ENCODE data around the gene LMAN2. TPM values are rescaled to one million over a fixed set of nuclear protein-coding genes. Genes with fewer than 3 reads are reported as not detected.
"Not testable (repeated sequence)": the region's sequence is repeated elsewhere in the genome, so short reads cannot be mapped to it uniquely, and the experiment has no call there.

The LMAN2 gene
- total RNA-seq, 2 experiments from 2014 or later: 110 to 116 TPM

DNA sequence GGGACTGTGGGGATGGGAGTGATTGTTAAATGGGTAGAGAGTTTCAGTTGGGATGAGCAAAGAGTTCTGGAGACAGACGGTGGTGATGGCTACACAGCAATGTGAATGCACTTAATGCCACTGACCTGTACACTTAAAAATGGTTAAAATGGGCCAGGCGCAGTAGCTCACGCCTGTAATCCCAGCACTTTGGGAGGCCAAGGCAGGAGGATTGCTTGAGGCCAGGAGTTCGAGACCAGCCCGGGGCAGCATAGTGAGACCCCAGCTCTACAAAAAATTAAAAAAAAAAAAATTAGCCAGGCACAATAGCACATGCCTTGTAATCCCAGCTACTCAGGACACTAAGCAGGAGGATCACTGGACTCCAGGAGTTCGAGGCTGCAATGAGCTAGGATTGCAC, 7.7 kb downstream of the LMAN2 start:
- no peak overlapping the region for H3K4me3 Mint-ChIP-seq
- H3K36me3 Mint-ChIP-seq: peaks cover 30% of the 10 kb centered on the region
- DNase-seq (no peak), ATAC-seq (ENCODE audit: low read depth) (no peak)
- H3K9me3 Mint-ChIP-seq: no peaks in the 10 kb centered on the region
- H3K27me3 Mint-ChIP-seq: no peaks in the 10 kb centered on the region
- H3K4me1 Mint-ChIP-seq: peaks cover 23% of the 10 kb centered on the region
- H3K27ac Mint-ChIP-seq: peak overlapping the region; percentile 43
- POLR2A ChIA-PET: interaction anchor here (0.7 kb wide), 1 partner anchor 28 kb away, joined by 7 read pairs; no protein-coding TSS in a partner anchor

DNA sequence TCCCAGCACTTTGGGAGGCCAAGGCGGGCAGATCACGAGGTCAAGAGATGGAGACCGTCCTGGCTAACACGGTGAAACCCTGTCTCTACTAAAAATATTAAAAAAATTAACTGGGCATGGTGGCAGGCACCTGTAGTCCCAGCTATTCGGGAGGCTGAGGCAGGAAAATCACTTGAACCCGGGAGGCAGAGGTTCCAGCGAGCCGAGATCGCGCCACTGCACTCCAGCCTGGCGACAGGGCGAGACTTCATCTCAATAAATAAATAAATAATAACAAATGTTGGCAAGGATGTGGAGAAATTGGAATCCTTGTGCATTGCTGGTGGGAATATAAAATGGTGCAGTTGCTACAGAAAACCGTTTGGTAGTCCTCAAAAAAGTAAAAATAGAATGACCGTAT, 8.5 kb downstream of the LMAN2 start:
- H3K27ac Mint-ChIP-seq; DNase-seq; H3K4me3 Mint-ChIP-seq; H3K9me3 Mint-ChIP-seq; H3K27me3 Mint-ChIP-seq; POLR2A ChIA-PET; ATAC-seq (ENCODE audit: low read depth): not testable (repeated sequence)
- Mint-ChIP-seq H3K36me3 (peaks cover 30% of the 10 kb centered on the region), H3K4me1 (peaks cover 23% of the 10 kb centered on the region)

DNA sequence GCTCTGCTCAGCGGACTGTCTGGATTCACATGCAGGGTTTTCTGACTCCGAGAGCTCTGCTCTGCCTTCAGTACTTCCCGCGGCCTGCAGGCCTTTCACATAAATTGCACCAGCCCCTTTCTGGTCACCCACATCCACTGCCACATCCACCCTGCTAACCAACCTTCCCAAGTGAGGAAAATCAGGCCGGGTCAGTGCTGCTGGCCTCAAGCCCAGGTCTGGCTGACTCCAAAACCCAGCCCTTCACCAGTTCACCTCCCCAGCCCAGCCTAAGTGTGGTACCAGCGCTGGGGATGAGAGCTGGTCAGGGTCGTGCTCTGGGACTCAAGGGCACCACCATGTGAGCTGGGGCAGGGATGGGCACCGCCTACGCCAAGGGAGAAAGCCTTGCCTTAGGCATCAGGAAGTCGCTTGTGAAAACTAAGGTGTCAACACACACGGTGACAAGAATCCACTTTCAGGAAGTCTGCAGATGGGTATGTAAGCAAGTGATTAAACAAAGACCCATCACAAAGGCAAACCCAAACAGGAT, 12.3 kb downstream of the LMAN2 start:
- peak overlapping the region; percentile 43 for H3K27ac Mint-ChIP-seq
- POLR2A ChIA-PET: interaction anchor here (0.8 kb wide), 2 partner anchors 12 to 14 kb away, joined by 3 read pairs; partner anchors contain the start of gene LMAN2
- no peaks in the 10 kb centered on the region for H3K27me3 Mint-ChIP-seq
- H3K4me3 Mint-ChIP-seq: no peak overlapping the region
- ATAC-seq (ENCODE audit: low read depth) (no peak), DNase-seq (no peak)
- H3K9me3 Mint-ChIP-seq: no peaks in the 10 kb centered on the region
- H3K36me3 Mint-ChIP-seq: peaks cover 36% of the 10 kb centered on the region
- H3K4me1 Mint-ChIP-seq: peaks cover 20% of the 10 kb centered on the region

DNA sequence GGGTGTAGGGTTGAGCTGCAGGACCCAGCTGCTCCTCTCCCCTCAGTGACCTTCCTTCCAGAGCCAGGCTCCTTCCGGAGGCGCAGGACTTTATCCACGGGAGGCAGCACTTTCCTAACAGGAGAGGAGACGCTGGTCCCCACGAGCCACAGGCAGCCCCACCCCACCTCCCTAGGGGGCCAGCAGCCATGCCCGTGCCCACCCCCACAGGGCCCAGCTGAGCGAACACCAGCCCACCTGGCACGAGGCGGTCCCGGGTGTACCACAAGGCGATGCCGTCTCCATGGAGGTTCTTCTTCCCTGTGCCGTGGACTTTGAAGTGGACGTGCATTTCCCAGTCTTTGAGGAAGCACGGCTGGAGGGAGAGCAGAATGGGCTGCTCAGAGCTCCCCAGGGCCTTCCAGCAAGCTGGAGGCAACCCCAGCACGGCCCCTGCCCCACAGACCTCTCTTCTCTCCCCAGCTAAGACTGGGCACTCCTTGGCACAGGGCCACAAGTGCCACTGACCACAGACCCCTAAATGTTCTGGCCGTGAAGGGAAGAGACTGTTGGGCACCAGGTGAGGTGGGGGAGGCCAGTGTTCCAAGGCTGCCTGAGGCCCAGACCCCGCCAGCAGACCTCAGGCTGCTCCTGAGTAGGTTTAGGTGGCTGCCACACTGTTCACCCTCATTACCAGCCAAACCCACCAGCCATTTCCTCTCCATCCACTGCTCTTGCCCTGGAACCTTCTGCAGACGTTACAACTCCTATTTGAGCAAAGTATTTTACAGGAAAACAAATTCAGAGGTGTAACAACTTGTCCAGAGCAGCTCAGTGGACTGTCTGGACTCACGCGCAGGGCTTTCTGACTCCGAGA, 13.0 kb downstream of the LMAN2 start:
- Mint-ChIP-seq H3K4me1 (peaks cover 20% of the 10 kb centered on the region), H3K27ac (no peak overlapping the region), H3K9me3 (no peaks in the 10 kb centered on the region), H3K27me3 (no peaks in the 10 kb centered on the region), H3K4me3 (no peak overlapping the region), H3K36me3 (peaks cover 37% of the 10 kb centered on the region)
- no peak for ATAC-seq (ENCODE audit: low read depth)
- POLR2A ChIA-PET: interaction anchor here (0.8 kb wide), 2 partner anchors 13 kb away, joined by 3 read pairs; partner anchors contain the start of gene LMAN2
- no peak for DNase-seq

DNA sequence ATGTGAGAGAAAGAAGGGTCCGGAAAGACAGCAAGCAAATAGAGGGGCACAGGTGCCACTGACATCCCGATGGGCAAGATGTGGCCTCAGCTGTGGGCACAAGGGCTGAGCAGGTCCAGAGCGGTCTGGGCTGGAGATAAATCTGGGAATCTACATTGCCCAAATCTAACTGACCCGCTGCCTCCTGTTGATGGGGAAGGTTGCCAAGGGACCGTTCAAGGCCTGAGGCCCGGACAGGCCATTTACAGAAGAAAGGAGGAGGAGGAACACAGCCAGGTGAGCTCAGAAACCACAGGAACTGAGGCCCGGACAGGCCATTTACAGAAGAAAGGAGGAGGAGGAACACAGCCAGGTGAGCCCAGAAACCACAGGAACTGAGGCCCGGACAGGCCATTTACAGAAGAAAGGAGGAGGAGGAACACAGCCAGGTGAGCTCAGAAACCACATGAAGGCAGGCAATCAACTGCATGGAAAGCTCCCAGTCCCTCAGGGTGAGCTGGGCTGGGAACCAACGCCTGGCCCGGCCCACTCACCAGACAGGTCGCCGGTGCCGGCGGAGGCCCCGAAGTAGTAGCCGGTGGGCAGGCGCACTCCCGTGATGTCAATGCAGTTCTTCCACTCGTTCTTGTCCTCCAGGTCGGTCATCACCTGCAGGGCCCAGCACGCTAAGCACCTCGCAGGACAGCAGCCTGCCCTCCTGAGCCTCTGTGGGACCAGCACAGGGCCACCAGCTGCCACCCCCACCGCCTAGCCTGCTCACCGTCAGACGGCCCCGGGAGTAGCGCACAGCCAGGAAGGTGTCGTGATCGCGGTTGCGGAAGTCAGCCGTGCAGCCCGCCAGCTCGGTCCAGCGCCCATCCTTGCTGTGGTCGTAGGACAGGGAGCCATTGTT, 14.6 kb downstream of the LMAN2 start:
- no peak for ATAC-seq (ENCODE audit: low read depth)
- Mint-ChIP-seq H3K9me3 (no peaks in the 10 kb centered on the region), H3K27ac (no peak overlapping the region), H3K27me3 (no peaks in the 10 kb centered on the region), H3K36me3 (peaks cover 37% of the 10 kb centered on the region), H3K4me3 (no peak overlapping the region), H3K4me1 (peaks cover 20% of the 10 kb centered on the region)
- POLR2A ChIA-PET: interaction anchor here (1.1 to 1.2 kb wide), 2 partner anchors 9 to 12 kb away, joined by 3 read pairs; no protein-coding TSS in a partner anchor
- DNase-seq: no peak

DNA sequence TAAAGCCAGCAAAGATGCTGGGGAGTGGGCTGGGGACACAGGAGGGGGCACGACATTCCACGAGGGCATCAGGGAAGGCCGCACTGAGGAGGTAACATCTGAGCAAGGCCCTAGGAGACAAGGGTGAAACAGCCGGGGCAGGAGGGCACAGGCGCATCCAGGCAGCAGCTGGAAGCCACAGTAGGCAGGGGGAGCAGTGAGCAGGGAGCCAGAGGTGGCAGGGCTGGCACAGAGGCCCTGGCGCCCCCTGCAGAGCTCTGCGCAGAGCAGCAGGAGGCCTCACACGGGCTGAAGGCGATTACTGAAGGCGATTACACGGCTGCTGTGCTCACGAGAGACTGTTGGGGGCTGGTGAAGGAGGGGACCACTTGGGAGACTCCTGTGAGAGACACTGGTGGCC, 15.4 kb downstream of the LMAN2 start:
- Mint-ChIP-seq H3K4me1 (peaks cover 21% of the 10 kb centered on the region), H3K27ac (peak overlapping the region; percentile 61), H3K36me3 (peaks cover 31% of the 10 kb centered on the region), H3K4me3 (no peak overlapping the region), H3K27me3 (no peaks in the 10 kb centered on the region), H3K9me3 (no peaks in the 10 kb centered on the region)
- DNase-seq (no peak), ATAC-seq (ENCODE audit: low read depth) (peak; percentile 51)
- POLR2A ChIA-PET: interaction anchor here (1.1 to 1.2 kb wide), 2 partner anchors 9 to 12 kb away, joined by 3 read pairs; no protein-coding TSS in a partner anchor

DNA sequence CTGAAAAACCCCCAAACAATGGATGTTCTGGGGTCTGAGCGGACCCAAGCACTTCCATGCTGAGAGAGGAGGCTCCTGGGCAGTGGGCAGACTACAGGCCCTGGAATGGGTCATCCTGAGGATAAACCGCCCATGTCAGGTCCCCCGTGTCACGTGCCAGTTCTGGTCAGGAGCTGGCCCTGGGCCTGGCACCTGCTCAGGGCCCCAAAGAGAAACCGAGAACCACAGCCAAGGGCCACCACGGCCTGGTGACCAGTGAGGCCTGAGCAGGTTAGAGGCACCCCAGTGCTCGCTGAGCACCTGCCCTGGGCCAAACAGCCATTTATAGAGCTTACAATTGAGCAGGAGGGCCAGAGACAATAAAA, 15.8 kb downstream of the LMAN2 start:
- DNase-seq: no peak
- Mint-ChIP-seq H3K27ac (peak overlapping the region; percentile 61), H3K27me3 (no peaks in the 10 kb centered on the region), H3K4me1 (peaks cover 21% of the 10 kb centered on the region), H3K9me3 (no peaks in the 10 kb centered on the region), H3K36me3 (peaks cover 32% of the 10 kb centered on the region), H3K4me3 (no peak overlapping the region)
- ATAC-seq (ENCODE audit: low read depth): no peak
- POLR2A ChIA-PET: interaction anchor here (1.1 kb wide), 1 partner anchor 36 kb away, joined by 3 read pairs; no protein-coding TSS in a partner anchor

DNA sequence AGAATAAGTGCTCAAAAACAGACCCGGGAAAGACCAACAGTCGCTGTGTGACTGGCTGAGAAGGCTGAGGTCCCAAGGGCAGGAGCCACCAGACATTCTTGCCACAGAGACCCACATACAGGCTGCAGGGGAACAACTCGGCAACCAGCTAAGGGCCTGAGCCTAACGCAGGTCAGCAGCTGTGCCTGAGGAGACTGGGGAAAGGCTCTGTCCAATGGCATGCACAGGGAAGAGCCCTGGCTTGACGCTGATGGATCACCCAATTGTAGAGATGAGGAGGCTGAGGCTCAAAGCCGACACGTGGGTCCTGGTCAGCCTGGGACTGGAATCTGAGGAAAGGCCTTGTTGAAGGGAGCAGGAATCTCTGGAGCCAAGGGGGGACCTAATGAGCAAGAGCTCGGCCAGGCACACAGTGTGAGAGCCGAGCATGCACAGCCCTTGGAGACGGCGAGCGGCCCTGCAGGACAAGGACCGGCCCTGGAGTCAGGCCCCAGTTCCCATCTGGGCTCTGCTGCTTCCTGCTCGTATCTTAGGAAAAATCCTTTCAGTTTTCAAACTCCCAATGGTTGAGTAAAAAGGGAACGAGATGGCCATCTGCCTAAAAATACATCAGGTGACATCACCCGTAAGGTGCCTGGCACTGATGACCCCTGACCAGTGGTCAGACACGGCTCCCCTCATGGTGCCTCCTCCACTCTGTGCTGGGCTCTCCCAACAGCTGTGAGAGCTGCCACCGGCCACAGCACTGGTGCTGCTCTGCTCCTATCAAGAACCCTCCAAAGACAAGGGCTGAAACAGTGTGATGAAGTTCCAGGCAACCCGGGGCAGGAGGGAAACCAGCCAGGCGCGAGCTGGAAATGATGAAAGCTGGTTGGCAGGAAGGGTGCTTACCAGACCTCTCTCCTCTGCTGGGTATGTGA, 16.4 kb downstream of the LMAN2 start:
- Mint-ChIP-seq H3K27ac (no peak overlapping the region), H3K27me3 (no peaks in the 10 kb centered on the region), H3K4me1 (peaks cover 21% of the 10 kb centered on the region), H3K4me3 (no peak overlapping the region), H3K36me3 (peaks cover 30% of the 10 kb centered on the region), H3K9me3 (no peaks in the 10 kb centered on the region)
- DNase-seq: no peak
- POLR2A ChIA-PET: interaction anchor here (1.1 kb wide), 1 partner anchor 37 kb away, joined by 3 read pairs; no protein-coding TSS in a partner anchor
- no peak for ATAC-seq (ENCODE audit: low read depth)

DNA sequence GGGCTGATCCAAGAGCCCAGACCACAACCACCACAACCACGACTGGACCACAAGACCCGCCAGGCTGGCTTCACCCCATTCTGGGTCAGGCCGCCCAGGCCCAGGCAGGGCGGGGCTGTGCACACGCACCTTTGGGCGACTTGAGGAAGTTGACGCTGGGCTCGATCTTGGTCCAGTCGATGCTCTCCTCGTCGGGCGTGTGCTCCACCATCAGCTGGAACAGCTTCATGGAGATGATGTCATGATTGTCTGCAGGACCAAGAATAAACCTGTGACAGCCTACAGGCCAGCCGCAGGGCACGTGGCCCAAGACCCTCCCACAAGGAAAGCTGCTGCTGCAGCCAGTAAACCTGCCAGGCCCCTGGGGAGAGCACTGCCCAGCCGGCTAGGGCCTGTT, 17.3 kb downstream of the LMAN2 start:
- POLR2A ChIA-PET: no interaction called here
- H3K27ac Mint-ChIP-seq: no peak overlapping the region

DNA sequence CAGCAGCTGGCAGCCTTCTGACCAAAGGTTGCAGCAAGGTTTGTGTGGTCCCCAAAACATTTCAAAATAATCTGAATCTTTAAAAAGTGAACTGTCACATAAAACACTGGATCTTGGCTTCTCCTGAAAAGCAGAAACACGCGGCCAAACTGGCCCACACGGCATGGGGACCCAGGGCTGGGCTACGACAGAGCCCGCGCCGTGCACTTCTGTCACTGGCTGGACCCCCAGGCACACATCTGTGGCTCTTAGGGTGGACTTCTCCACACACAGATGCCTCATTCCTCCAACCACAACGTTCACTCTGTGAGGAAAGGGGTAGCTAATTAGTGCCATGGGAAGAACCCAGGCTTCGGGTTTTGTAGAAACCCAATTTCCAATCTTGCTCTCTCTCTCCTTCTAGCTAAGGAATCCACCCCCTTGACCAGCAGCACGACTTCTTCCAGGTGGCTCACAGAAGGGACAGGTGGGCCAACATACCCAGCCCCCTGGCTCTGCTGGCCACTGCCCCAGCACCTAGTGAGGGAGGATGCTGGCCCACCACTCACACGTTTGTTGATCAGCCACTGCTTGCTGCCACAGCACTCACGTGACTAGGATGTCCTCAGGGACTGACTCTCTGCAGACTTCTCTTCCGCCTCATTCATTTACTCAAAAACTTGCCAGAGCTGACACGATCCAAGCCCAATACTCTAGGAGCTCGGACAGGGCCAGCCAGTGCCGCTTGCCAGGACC, 17.9 kb downstream of the LMAN2 start:
- POLR2A ChIA-PET: interaction anchor here (1.5 kb wide), 1 partner anchor 18 kb away, joined by 3 read pairs; the partner anchor contains the start of gene LMAN2
- Mint-ChIP-seq H3K4me1 (peaks cover 13% of the 10 kb centered on the region), H3K9me3 (no peaks in the 10 kb centered on the region), H3K27ac (no peak overlapping the region), H3K4me3 (no peak overlapping the region), H3K27me3 (no peaks in the 10 kb centered on the region), H3K36me3 (peaks cover 24% of the 10 kb centered on the region)
- ATAC-seq (ENCODE audit: low read depth) (no peak), DNase-seq (no peak)

More for the DNA sequence above, 17.3 kb downstream of the LMAN2 start:
- no peaks in the 10 kb centered on the region for H3K27me3 Mint-ChIP-seq
- H3K9me3 Mint-ChIP-seq: no peaks in the 10 kb centered on the region
- no peak overlapping the region for H3K4me3 Mint-ChIP-seq
- ATAC-seq (ENCODE audit: low read depth) (no peak), DNase-seq (no peak)
- peaks cover 24% of the 10 kb centered on the region for H3K36me3 Mint-ChIP-seq
- H3K4me1 Mint-ChIP-seq: peaks cover 13% of the 10 kb centered on the region

DNA sequence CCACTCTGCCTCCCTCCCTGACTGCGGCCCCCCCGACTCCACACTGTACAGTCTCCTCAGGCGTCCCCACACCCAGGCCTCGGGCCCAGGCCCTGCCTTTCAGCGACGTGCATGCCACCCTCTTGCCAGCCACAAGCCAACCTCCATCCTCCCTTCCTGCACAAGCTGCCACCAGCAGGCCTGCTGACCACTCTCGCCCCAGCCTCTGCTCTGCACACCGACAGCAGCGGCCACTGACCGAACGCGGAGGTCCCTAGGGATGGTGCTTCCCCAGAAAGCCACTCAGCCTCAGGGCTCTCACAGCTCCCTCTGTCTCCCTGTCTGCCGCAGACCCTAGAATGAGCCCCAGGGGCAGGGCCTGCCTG, 18.6 kb downstream of the LMAN2 start:
- DNase-seq (no peak), ATAC-seq (ENCODE audit: low read depth) (no peak)
- H3K4me3 Mint-ChIP-seq: no peak overlapping the region
- H3K9me3 Mint-ChIP-seq: no peaks in the 10 kb centered on the region
- no peaks in the 10 kb centered on the region for H3K27me3 Mint-ChIP-seq
- POLR2A ChIA-PET: interaction anchor here (1.5 kb wide), 1 partner anchor 19 kb away, joined by 3 read pairs; the partner anchor contains the start of gene LMAN2
- H3K27ac Mint-ChIP-seq: no peak overlapping the region
- peaks cover 13% of the 10 kb centered on the region for H3K4me1 Mint-ChIP-seq
- peaks cover 24% of the 10 kb centered on the region for H3K36me3 Mint-ChIP-seq

Data from activated naive CD8-positive, alpha-beta T cell treated with anti-CD3 and anti-CD28 coated beads, Interleukin-2, amount 10 ng/mL, durations not matched to agents 7 days and 5 days (primary cell).